ENCODE data around the gene RAX.

The RAX gene

DNA sequence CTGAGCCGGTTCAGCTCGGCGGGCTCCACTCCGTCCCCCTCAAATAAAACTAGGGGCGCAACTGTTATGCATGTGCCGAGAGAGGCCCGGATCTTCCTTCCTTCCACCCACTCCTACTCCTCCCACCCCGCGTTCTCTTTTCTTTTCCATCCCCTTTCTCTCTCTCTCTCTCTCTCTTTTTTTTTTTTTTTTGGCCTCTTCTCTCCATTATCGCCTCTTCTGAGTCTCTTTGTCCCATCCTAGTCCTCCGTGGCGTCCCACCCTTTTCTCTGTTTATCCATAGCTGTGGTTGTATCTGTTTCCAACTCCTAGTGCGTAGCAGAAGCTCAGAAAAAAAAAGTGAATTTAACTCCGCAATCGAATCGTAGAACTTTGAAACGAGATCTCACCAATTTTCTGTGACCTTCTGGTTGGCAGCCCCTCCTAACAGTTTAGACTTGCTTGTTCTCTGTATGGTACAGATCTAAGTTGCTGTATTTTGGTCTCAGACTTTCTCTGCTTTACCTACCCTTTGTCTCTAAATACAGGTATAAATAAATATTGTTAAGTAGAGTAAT is 3.6 kb downstream of the RAX start:
- H3K4me3 ChIP-seq (ENCODE audit: low read depth, low read length), result no peak overlapping the region
- DNase-seq (ENCODE audit: low read depth), result no peak
- TF ChIP-seq, protein P1, sequence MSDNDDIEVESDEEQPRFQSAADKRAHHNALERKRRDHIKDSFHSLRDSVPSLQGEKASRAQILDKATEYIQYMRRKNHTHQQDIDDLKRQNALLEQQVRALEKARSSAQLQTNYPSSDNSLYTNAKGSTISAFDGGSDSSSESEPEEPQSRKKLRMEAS (IDR thresholded peaks at IDR 0.05; ENCODE audit: low read depth, low read length), result no peak
- no peak for TF ChIP-seq POLR2A (IDR thresholded peaks at IDR 0.05; ENCODE audit: extremely low read depth, insufficient read length)
- no peak for TF ChIP-seq MYC (IDR thresholded peaks at IDR 0.05; ENCODE audit: low read depth, low read length)
- no peak for TF ChIP-seq CTCF (IDR thresholded peaks at IDR 0.05; ENCODE audit: low read depth, low read length)

- H3K4me3 ChIP-seq (ENCODE audit: low read depth, low read length), result no peak overlapping the region
- TF ChIP-seq POLR2A (IDR thresholded peaks at IDR 0.05; ENCODE audit: extremely low read depth, insufficient read length), result no peak
- TF ChIP-seq, protein P1 (IDR thresholded peaks at IDR 0.05; ENCODE audit: low read depth, low read length), result no peak
- TF ChIP-seq MYC (IDR thresholded peaks at IDR 0.05; ENCODE audit: low read depth, low read length), result no peak
- no peak for TF ChIP-seq CTCF (IDR thresholded peaks at IDR 0.05; ENCODE audit: low read depth, low read length)
- DNase-seq (ENCODE audit: low read depth), result peak; percentile 37
These were observed 4.3 kb downstream of the RAX start for GRCh38 chr18:59268721-59269562.

DNA sequence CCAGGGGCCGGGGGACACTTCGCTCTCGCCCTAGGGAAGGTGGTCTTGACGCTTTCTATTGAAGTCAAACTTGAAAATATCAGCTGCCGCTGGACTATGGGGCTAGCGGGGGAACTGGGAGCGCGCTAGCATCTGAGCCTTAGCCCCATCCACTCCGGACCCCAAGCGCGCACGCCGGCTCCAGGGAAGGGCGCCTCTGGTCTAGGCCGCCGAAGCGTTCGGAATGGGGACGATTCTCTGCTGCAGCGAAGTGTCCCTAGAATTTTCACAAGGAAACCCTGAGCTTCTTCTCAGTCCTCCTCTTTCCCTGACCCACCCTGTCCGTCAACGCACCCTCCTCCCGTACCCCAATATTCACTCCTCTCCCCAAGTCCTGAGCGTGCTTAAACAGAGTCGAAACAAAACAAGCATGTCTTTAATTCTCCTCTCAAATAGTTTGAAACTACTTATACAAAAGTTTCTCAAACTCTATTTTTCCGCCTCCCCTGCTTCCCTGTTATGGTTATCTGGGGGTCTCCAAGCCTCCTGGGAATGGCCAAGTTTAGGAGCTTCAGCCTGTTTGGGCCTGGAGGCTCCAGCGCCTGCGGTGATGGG is 5.0 kb downstream of the RAX start:
- no peak for DNase-seq (ENCODE audit: low read depth)
- H3K4me3 ChIP-seq (ENCODE audit: low read depth, low read length), result no peak overlapping the region
- TF ChIP-seq CTCF (IDR thresholded peaks at IDR 0.05; ENCODE audit: low read depth, low read length) (no peak), MYC (IDR thresholded peaks at IDR 0.05; ENCODE audit: low read depth, low read length) (no peak), POLR2A (IDR thresholded peaks at IDR 0.05; ENCODE audit: extremely low read depth, insufficient read length) (no peak)
- TF ChIP-seq, protein P1 (IDR thresholded peaks at IDR 0.05; ENCODE audit: low read depth, low read length), result no peak

DNA sequence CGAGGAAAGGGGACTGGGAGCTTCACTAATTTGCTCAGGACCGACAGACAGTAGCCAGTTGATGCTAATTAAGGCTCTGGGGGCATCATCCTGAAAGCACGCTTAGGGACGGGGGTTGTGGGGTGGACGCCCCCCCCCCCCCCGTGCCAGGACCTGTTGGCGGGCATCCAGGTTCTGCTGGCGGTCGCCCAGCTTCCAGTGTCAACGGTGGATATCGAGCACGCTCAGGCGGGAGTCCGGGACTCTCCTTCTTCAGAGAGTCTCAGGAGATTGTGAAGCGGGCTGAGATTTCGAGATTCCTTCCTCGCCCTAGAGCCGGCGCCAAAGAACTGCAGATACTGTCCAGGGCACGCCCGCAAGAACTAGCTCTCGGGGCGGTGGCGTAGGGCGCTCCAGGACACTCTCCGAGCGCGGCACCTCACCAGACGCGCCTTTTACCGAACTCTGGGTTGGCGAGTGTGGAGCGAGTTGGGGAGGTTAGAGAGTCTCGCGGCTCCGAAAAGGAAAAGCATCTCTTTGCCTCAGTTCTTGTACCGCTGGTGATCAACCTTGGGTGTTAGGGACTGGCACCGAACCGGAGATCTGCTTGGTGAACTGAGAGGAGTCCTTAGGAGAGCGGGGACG is 5.6 kb downstream of the RAX start:
- H3K4me3 ChIP-seq (ENCODE audit: low read depth, low read length), result no peak overlapping the region

More for the DNA sequence above, 5.6 kb downstream of the RAX start:
- no peak for DNase-seq (ENCODE audit: low read depth)
- TF ChIP-seq CTCF (IDR thresholded peaks at IDR 0.05; ENCODE audit: low read depth, low read length) (no peak), POLR2A (IDR thresholded peaks at IDR 0.05; ENCODE audit: extremely low read depth, insufficient read length) (no peak), MYC (IDR thresholded peaks at IDR 0.05; ENCODE audit: low read depth, low read length) (no peak)
- TF ChIP-seq, protein P1 (IDR thresholded peaks at IDR 0.05; ENCODE audit: low read depth, low read length), result no peak

All from NB4 (cell line).